H54 (cell line): ENCODE measurements around the gene MED26.
"Not testable (repeated sequence)": the region's sequence is repeated elsewhere in the genome, so short reads cannot be mapped to it uniquely, and the experiment has no call there.

Experiments
- DNase-seq: peaks from one replicate; pipeline ENCODE4 v3.0.0; 2011; ENCODE audit warnings: low spot score, mixed read lengths; ENCODE audit not compliant: insufficient read length
- FAIRE-seq: peaks from 3 replicates; lab custom pipeline; 2011; peaks lifted over from hg19 to GRCh38; lab: Jason Lieb, UNC
- POLR2A ChIP-seq: IDR thresholded peaks from 2 replicates; pipeline ENCODE4 v1.6.1; 2011; ENCODE audit warnings: low read depth, mild to moderate bottlenecking, low read length

MED26 gene

DNA sequence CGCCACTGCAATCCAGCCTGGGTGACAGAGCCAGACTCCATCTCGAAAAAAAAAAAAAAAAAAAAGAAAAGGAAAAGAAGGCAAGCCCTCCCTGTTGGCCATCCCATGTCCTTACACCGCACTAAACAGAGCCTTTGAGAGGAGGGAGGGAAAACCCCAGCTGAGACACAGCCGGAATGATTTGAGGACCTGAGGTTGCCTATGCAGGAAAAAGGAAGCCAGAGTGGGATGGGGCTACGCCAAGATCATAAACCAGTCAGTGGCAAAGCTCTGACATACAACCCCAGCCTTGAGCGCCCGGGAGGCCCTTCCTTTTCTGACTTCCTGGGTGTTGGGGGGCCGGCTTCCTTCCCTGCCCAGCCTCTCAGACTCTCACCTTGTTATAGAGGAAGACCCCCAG lies 73.2 kb downstream of the MED26 start:
- DNase-seq (no peak), FAIRE-seq (no peak)
- no peak for TF ChIP-seq POLR2A

DNA sequence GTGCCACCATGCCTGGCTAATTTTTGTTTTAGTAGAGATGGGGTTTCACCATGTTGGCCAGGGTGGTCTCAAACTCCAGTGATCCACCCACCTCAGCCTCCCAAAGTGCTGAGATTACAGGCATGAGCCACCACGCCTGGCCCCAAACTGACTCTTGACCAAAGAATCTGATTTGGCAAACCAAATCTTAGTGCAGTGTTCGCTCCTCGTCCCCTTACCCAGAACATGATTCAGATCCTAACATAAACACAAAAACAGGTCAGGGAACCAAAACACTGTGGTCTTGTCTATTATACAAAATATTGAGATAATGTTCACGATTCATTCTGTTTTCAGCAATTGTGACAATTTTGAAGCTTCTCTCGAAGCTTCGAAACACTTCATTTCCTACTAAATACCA lies 76.1 kb downstream of the MED26 start:
- not testable (repeated sequence) for DNase-seq, FAIRE-seq

DNA sequence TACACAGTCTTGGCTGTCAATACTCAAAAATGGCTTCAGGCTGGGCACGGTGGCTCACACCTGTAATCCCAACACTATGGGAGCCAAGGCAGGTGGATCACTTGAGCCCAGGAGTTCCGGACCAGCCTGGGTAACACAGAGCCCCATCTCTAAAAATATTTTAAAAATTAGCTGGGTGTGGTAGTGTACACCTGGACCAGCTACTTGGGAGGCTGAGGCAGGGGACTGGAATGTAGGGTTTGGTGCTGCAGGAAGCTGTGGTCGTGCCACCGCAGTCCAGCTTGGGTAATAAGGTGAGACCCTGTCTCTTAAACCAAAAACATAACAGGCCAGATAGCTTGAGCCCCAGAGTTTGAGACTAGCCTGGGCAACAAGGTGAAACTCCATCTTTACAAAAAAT lies 79.0 kb downstream of the MED26 start:
- TF ChIP-seq POLR2A, result no peak
- no peak for FAIRE-seq
- DNase-seq, result no peak

DNA sequence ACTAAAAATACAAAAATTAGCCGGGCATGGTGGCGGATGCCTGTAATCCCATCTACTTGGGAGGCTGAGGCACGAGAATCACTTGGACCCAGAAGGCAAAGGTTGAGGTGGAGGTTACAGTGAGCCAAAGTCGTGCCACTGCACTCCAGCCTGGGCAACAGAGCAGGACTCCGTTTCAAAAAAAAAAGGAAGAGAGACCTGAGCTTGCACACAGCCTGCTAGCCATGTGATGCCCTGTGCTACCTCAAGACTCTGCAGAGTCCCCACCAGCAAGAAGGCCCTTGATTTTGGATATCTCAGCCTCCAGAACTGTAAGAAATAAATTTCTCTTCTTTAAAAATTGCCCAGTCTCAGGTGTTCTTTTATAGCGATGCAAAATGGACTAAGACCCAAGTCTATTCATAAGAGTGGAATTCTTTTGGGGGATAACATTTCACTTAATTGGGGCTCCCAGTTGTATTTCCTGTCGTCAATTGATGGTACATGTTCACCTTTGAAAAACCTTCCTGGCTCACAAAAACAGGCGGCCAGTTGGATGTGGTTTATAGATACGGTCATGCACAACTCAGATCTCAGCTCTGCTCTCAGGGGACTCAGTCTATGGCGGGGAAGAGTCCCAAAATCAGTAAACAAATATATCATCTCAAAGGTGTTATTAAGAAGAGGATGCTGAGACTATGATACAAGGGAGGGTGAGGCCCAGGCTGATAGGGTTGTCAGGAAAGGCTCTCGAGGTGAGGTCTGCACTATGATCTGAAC lies 83.4 kb downstream of the MED26 start:
- FAIRE-seq, result no peak
- no peak for DNase-seq

DNA sequence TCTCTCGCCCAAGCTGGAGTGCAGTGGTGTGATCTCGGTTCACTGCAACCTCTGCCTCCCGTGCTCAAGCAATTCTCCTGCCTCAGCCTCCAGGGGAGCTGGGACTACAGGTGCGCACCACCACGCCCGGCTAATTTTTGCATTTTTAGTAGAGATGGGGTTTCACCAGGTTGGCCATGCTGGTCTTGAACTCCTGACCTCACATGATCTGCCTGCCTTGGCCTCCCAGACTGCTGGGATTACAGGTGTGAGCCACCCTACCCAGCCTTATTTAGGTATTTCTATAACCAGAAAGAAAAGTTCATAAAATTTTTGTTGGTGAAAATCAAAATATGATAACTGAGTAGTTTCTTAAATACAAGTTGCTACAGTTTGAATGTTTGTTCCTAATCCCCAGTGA lies 84.3 kb downstream of the MED26 start:
- not testable (repeated sequence) for DNase-seq, FAIRE-seq

More for the DNA sequence above, 83.4 kb downstream of the MED26 start:
- no peak for TF ChIP-seq POLR2A

DNA sequence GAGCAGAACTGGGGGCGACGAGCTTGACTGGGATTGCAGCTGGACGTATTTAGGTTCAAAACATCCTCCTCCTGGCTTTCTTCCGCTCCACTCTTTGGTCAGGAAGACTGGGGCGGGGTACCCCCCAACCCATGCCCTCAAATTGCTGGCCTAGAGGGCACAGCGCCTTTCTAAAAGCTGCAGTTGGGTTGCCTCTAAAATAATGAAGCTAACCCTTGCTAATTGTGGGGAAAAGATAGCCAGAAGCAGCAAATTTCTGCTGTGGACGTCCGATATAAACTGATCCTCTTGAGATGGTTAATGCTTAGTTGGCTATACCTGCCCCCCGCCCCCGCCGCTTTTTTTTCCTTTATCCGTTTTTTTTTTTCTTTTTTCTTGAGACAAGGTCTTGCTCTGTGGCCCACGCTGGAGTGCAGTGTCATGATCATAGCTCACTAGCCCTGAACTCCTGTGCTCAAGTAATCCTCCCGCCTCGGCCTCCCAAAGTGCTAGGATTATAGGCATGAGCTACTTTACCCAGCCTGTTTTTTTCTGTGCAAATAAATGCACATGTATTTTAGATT lies 85.0 kb downstream of the MED26 start:
- FAIRE-seq (no peak), DNase-seq (no peak)
- TF ChIP-seq POLR2A, result no peak

DNA sequence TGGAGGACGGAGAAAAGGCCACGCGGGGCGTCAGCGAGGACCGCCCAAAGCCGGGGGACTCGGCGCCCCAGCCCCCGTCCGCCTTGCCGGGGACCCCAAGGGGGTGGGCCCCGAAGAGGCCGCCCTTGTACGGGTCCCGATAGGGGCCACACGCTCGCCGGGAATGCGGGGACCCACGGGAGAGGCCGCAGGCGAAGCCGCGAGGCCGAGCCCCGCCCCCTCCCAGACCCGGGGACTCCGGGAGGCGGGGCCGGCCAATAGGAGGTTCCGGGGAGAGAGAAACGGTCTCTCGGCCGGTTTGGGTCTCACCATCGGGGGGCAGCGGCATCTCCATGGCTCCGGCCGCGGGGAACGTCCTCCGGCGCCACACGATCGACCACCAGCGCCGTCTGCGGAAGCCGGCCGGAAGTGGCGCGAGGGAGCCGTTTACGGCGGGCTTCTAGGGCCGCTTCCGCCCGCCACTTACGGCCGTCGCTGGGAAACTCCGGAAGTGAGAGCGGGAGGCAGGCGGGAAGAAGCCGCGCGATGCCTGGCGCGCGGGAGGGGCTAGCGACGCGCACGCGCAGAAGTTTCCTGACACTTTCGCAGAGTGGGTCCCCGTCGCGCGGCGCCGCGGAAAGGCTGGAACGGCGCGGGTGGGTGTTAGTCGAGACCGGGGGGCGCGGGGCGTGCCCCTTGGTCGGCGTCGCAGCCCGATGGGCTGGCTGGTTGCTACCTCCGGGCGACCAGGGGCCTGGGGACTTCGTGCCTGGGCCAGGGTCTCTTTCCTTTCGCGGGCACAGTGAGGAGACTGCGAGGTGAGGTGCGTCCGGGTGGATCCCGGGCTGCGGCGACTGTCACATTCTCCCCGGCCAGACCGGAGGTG lies 85.7 kb downstream of the MED26 start, which contains the start of gene CHERP:
Gene CHERP, minus strand, starts transcription at position 393 of the 865 bp plus-strand sequence. Its CDS starts 59 bp downstream, at position 334.
- FAIRE-seq, result no peak
- peak; percentile 91 for TF ChIP-seq POLR2A
- DNase-seq, result peak; percentile 93

DNA sequence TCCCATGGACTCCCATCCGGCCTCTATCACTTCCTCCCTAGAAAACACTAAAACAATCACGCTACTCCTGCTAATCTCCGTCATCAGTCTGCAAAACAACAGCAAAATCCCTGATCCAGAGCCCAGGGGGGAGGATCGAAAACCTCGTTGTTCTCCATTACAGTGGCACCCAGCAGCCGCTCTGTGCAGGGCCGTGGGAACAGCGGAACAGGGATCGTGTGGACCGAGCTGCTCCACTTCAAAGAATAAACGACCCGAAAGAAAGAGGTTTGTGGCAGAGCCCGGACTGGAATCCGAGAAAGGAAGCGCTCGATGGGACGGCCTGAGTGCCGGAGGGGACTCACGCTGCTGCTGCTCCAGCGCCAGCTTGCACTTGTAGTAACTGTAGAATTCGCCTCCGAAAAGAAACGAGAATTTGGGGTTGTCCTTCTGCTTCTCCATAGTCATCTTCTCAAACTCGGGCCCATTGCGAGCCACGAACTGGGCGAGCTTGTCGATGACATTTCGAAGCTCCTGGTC lies 86.4 kb downstream of the MED26 start:
- no peak for DNase-seq

DNA sequence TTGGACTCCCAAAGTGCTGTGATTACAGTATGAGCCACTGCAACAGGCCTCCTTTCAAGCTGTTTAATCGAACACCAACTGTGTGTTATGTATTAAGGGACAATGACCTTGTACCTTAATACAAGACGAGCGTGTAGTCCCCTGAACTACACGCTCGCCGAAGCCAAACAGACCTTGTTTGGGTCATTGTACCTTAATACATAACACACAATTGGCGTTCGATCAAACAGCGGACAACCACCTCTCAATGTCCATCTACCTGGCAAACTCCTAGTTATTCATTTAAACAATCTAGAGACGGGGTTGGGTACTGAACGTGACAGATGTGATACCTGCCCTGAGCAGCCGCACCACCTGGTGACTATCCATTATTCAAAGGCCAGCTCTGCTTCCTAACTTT lies 87.1 kb downstream of the MED26 start:
- no peak for TF ChIP-seq POLR2A
- FAIRE-seq, result no peak
- DNase-seq, result no peak

More for the DNA sequence above, 86.4 kb downstream of the MED26 start:
- no peak for TF ChIP-seq POLR2A
- FAIRE-seq, result no peak

DNA sequence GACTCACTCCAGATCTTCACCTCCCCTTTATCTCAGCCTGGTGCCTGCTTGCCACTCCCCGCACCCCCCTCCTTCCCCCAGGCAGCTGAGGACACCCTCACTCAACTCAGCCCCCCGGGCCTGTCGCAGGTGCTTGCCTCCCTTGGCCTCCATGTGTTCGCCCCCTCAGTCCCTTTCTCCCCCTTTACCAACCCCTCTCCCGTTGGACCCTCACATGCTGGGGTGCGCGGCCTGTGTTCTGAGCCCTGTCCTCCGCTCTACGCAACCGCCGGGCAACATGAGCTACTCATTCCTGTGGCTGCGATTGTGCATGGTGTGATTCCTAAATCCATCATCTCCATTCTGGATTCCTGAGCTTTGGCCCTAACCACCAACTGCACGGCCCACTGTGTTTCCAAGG lies 90.9 kb downstream of the MED26 start:
- DNase-seq (no peak), FAIRE-seq (no peak)
- no peak for TF ChIP-seq POLR2A

DNA sequence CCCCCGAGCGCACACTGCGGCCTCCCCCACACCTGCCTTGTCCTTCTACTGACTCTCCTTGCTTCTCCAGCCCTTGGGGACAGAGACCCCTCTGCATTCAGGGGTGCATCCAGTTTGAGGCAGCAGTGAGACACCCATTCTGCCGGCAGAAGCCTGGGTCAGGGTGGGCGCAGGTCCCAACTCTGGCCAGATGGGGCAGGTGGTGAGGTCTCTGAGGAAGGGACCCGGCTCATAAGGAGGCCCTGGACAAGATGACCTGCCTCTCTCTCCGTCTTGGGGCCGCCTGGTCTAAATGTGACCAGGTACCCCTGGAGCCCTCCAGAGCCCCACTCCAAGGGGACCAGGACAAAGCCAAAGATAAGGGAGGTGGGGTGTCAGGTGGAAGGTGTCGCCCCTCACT lies 91.9 kb downstream of the MED26 start:
- no peak for FAIRE-seq
- no peak for DNase-seq
- no peak for TF ChIP-seq POLR2A

DNA sequence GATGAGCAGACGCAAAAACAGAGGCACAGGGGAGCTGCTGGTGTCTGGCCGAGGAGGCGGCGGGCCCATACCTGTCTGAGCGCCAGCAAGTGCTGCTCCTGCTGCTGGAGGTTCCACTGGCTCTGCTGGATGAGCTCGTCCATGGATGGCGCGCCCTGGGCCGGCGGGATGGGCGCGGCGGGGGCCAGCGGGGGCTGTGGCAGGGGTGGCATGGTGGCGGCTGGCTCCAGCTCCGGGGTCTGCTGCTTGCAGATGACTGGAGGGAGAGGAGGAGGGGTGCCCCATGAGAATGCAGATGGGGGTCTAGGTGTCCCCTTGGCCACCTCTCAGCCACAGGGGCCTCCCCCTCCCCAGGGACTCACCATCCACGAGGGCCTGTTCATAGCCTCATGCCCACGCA lies 92.6 kb downstream of the MED26 start:
- FAIRE-seq, result no peak

DNA sequence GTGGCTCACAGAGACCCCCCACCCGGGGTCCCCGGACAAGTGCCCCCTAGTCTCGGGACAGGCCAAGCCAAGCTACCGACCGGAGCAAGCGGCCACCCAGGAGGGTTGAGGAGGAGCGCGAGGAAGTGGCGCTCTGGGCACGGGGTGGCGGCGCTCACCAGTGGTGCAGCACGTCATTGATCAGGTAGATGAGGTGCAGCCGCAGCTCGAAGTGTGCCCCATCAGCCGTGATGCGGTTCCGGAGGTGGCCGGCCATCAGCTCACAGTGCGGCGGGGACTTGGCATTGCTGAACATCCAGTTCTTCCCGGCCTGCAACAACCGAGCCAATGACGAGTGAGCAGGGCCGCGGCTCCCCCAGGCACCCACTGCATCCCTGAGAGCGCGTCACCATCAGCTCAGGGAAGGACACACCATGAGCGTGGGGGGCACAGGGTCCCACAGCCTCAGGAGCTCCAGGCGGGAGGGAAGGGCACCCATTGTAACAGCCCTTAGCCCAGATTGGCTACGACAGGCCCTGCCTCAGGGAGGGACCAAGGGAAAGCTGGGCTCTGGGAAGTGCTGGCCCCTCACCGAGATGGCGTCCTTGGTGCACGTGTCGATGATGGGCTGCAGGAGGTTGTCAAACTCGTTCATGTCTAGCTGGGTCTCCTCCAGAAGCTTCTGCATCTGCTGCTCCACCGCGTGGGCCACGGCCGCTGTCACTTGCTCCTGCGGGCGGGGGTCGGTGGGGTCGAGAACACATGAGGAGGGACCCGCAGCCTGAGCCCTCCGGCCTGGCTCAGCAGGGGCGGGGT lies 95.4 kb downstream of the MED26 start:
- FAIRE-seq (no peak), DNase-seq (no peak)
- TF ChIP-seq POLR2A, result no peak

More for the DNA sequence above, 92.6 kb downstream of the MED26 start:
- no peak for TF ChIP-seq POLR2A
- no peak for DNase-seq
